Endodermal cell (in vitro differentiated cells): Measurements from ENCODE around the gene SLC6A18. TPM values are rescaled to one million over a fixed set of nuclear protein-coding genes. Genes with fewer than 3 reads are reported as not detected.
"Not testable (repeated sequence)": the region's sequence is repeated elsewhere in the genome, so short reads cannot be mapped to it uniquely, and the experiment has no call there.

Experiments used
- DNase-seq: peaks from one replicate; pipeline ENCODE4 v3.0.0-alpha.2; 2017
- H3K27ac ChIP-seq: 2 replicates; pipeline ENCODE4 v1.5.1; 2013; ENCODE audit warnings: mild to moderate bottlenecking, low read depth, low read length, moderate library complexity
- H3K27me3 ChIP-seq: 2 replicates; pipeline ENCODE4 v1.6.1; 2013; ENCODE audit warnings: mild to moderate bottlenecking, low read length, moderate library complexity; ENCODE audit not compliant: insufficient read depth, control insufficient read depth, poor library complexity, severe bottlenecking
- H3K36me3 ChIP-seq: 2 replicates; pipeline ENCODE4 v1.7.0; 2013; ENCODE audit warnings: mild to moderate bottlenecking, low read length, moderate library complexity; ENCODE audit not compliant: control insufficient read depth, insufficient read depth
- H3K4me1 ChIP-seq: one replicate; pipeline ENCODE4 v1.7.0; 2013; ENCODE audit warnings: low read length; ENCODE audit not compliant: control insufficient read depth, insufficient read depth
- H3K4me3 ChIP-seq: 2 replicates; pipeline ENCODE4 v1.5.1; 2013; ENCODE audit warnings: mild to moderate bottlenecking, low read length, moderate library complexity
- H3K9ac ChIP-seq: 2 replicates; pipeline ENCODE4 v1.6.1; 2013; ENCODE audit warnings: mild to moderate bottlenecking, low read length, moderate library complexity; ENCODE audit not compliant: poor library complexity, severe bottlenecking; ENCODE audit errors: extremely low read depth
- H3K9me3 ChIP-seq: 2 replicates; pipeline ENCODE4 v1.6.1; 2013; ENCODE audit warnings: mild to moderate bottlenecking, low read length, moderate library complexity; ENCODE audit not compliant: control insufficient read depth
- H3K27ac Mint-ChIP-seq: 2 replicates; pipeline ENCODE4 v1.8.0; 2020; ENCODE audit warnings: mixed read lengths
- H3K27me3 Mint-ChIP-seq: 2 replicates; pipeline ENCODE4 v1.8.0; 2021; ENCODE audit warnings: mild to moderate bottlenecking, mixed read lengths; ENCODE audit not compliant: insufficient read depth
- H3K36me3 Mint-ChIP-seq: 2 replicates; pipeline ENCODE4 v1.8.0; 2020; ENCODE audit warnings: low read depth, mixed read lengths
- H3K4me1 Mint-ChIP-seq: 2 replicates; pipeline ENCODE4 v1.8.0; 2020; ENCODE audit warnings: mixed read lengths
- H3K4me3 Mint-ChIP-seq: 2 replicates; pipeline ENCODE4 v1.8.0; 2020; ENCODE audit warnings: mild to moderate bottlenecking, moderate library complexity, mixed read lengths
- H3K9me3 Mint-ChIP-seq: 2 replicates; pipeline ENCODE4 v1.8.0; 2020; ENCODE audit warnings: mild to moderate bottlenecking, mixed read lengths
- CTCF ChIP-seq: fragments of 200-600 bp; sonication (generic); conservative IDR thresholded peaks from 2 replicates; pipeline ENCODE4 v1.5.0; 2021; ENCODE audit warnings: antibody characterized with exemption, mild to moderate bottlenecking
- WGBS, 2 experiments: methylation state at CpG; one replicate each; pipeline versions ENCODE4 v1.1.5 to v1.1.7; 2013; ENCODE audit warnings: missing lambda C conversion rate in 2 of 2, mixed read lengths in 1 of 2; ENCODE audit not compliant: insufficient coverage in 1 of 2, insufficient read length in 1 of 2; 5-methylcytosine and 5-hydroxymethylcytosine counted together
- total RNA-seq, 2 donors: library from RNA; stranded (reverse); fragmentation: NEBNext Ultra II Directional in 1 of 2; extraction: Animal tissue kit (Norgen Biotek cat#: 25700) in 1 of 2; gene quantifications; 2 replicates in 1 of 2; 3 replicates in 1 of 2; pipeline ENCODE4 v1.2.1, GENCODE V29; 2021

SLC6A18 gene
- total RNA-seq, 2 donors from 2014 or later, result not detected

DNA sequence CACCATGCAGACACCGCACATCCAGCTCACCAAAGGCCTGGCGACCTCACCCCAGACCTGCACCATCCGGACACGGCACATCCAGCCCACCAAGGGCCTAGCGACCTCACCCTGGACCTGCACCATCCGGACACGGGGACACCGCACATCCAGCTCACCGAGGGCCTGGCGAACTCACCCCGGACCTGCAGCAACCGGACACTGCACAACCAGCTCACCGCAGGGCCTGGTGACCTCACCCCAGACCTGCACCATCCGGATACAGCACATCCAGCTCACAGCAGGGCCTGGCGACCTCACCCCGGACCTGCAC, 58.5 kb downstream of the SLC6A18 start:
- not testable (repeated sequence) for H3K4me3 Mint-ChIP-seq, H3K4me3 ChIP-seq, H3K9me3 ChIP-seq, H3K4me1 Mint-ChIP-seq, H3K9me3 Mint-ChIP-seq, H3K4me1 ChIP-seq, H3K36me3 Mint-ChIP-seq, H3K27ac ChIP-seq, H3K27me3 Mint-ChIP-seq, H3K36me3 ChIP-seq, H3K9ac ChIP-seq, H3K27me3 ChIP-seq
- 80 to 89% methylated on average over 2 to 16 of the region's 16 CpGs for WGBS, 2 experiments
- H3K27ac Mint-ChIP-seq, result peak overlapping the region; percentile 35
- peak; percentile 29 for DNase-seq

- H3K4me1 ChIP-seq, H3K9ac ChIP-seq, H3K27me3 ChIP-seq, H3K9me3 ChIP-seq, DNase-seq, H3K36me3 ChIP-seq, H3K27ac ChIP-seq, H3K4me3 ChIP-seq, H3K9me3 Mint-ChIP-seq, H3K4me1 Mint-ChIP-seq, H3K27me3 Mint-ChIP-seq, H3K27ac Mint-ChIP-seq, H3K36me3 Mint-ChIP-seq, H3K4me3 Mint-ChIP-seq: not testable (repeated sequence)
- WGBS, 2 experiments, result 91 to 92% methylated on average over 5 to 27 of the region's 27 CpGs
Observed at GRCh38 chr5:1284336-1284970, 59.3 kb downstream of the SLC6A18 start.

GRCh38 chr5:1285141-1285540, 60.0 kb downstream of the SLC6A18 start:
- H3K27ac ChIP-seq, result no peak overlapping the region
- no peaks in the 10 kb centered on the region for H3K36me3 Mint-ChIP-seq
- DNase-seq, result no peak
- no peak for TF ChIP-seq CTCF
- 85 to 95% methylated on average over 6 to 11 of the region's 12 CpGs for WGBS, 2 experiments
- no peak overlapping the region for H3K4me3 ChIP-seq
- no peak overlapping the region for H3K4me3 Mint-ChIP-seq
- H3K9ac ChIP-seq, result no peak overlapping the region
- no peaks in the 10 kb centered on the region for H3K9me3 ChIP-seq
- no peak overlapping the region for H3K27ac Mint-ChIP-seq
- no peaks in the 10 kb centered on the region for H3K4me1 ChIP-seq
- no peaks in the 10 kb centered on the region for H3K4me1 Mint-ChIP-seq
- no peaks in the 10 kb centered on the region for H3K36me3 ChIP-seq
- no peaks in the 10 kb centered on the region for H3K27me3 ChIP-seq
- no peaks in the 10 kb centered on the region for H3K9me3 Mint-ChIP-seq
- H3K27me3 Mint-ChIP-seq, result no peaks in the 10 kb centered on the region

GRCh38 chr5:1285883-1286291, 60.7 kb downstream of the SLC6A18 start:
- H3K4me1 ChIP-seq, result no peaks in the 10 kb centered on the region
- WGBS, 2 experiments, result 96 to 97% methylated on average over 25 of the region's 25 CpGs
- no peak for TF ChIP-seq CTCF
- H3K27me3 ChIP-seq, result no peaks in the 10 kb centered on the region
- Mint-ChIP-seq H3K4me3 (no peak overlapping the region), H3K9me3 (no peaks in the 10 kb centered on the region), H3K4me1 (no peaks in the 10 kb centered on the region), H3K36me3 (no peaks in the 10 kb centered on the region), H3K27me3 (no peaks in the 10 kb centered on the region), H3K27ac (peak overlapping the region; percentile 10)
- H3K36me3 ChIP-seq, result no peaks in the 10 kb centered on the region
- no peak overlapping the region for H3K4me3 ChIP-seq
- DNase-seq, result peak; percentile 26
- H3K9ac ChIP-seq, result no peak overlapping the region
- no peak overlapping the region for H3K27ac ChIP-seq
- no peaks in the 10 kb centered on the region for H3K9me3 ChIP-seq
